Trophoblast cell (in vitro differentiated cells and primary cell): ENCODE data around the gene HDAC2.

Experiments
- DNase-seq, 2 donors: peaks; one replicate each; pipeline ENCODE4 v3.0.0-alpha.2; 2016
- H2AFZ ChIP-seq: 2 replicates; pipeline ENCODE4 v1.6.1; 2013; ENCODE audit warnings: low read length, moderate library complexity, mild to moderate bottlenecking; ENCODE audit not compliant: insufficient read depth, poor library complexity
- H2AK5ac ChIP-seq: 2 replicates; pipeline ENCODE4 v1.6.1; 2013; ENCODE audit warnings: mild to moderate bottlenecking, low read length
- H2BK120ac ChIP-seq: 2 replicates; pipeline ENCODE4 v1.6.1; 2013; ENCODE audit warnings: low read length, mild to moderate bottlenecking, moderate library complexity; ENCODE audit not compliant: insufficient read depth, poor library complexity
- H2BK12ac ChIP-seq: 2 replicates; pipeline ENCODE4 v1.6.1; 2013; ENCODE audit warnings: mild to moderate bottlenecking, low read length, moderate library complexity
- H2BK5ac ChIP-seq: 2 replicates; pipeline ENCODE4 v1.6.1; 2013; ENCODE audit warnings: low read length, low read depth, moderate library complexity, mild to moderate bottlenecking; ENCODE audit not compliant: poor library complexity
- H3K14ac ChIP-seq: 2 replicates; pipeline ENCODE4 v1.6.1; 2013; ENCODE audit warnings: mild to moderate bottlenecking, low read length
- H3K18ac ChIP-seq: 2 replicates; pipeline ENCODE4 v1.6.1; 2013; ENCODE audit warnings: mild to moderate bottlenecking, low read length
- H3K23ac ChIP-seq: 2 replicates; pipeline ENCODE4 v1.6.1; 2013; ENCODE audit warnings: low read length
- H3K27ac ChIP-seq: 2 replicates; pipeline ENCODE4 v1.5.1; 2013; ENCODE audit warnings: low read depth, mild to moderate bottlenecking, inconsistent platforms, low read length, moderate library complexity
- H3K27me3 ChIP-seq: 2 replicates; pipeline ENCODE4 v1.6.1; 2013; ENCODE audit warnings: inconsistent platforms, mild to moderate bottlenecking, low read length, moderate library complexity; ENCODE audit not compliant: insufficient read depth
- H3K36me3 ChIP-seq, 2 experiments: 1 replicate in 1 of 2; 2 replicates in 1 of 2; pipeline ENCODE4 v1.6.1; 2013; ENCODE audit warnings: low read length in 2 of 2, mild to moderate bottlenecking in 2 of 2, moderate library complexity in 1 of 2; ENCODE audit not compliant: insufficient read depth in 2 of 2, control insufficient read depth in 1 of 2
- H3K4ac ChIP-seq: 2 replicates; pipeline ENCODE4 v1.6.1; 2013; ENCODE audit warnings: low read depth, mild to moderate bottlenecking, low read length, moderate library complexity
- H3K4me1 ChIP-seq, 2 experiments: 1 replicate in 1 of 2; 2 replicates in 1 of 2; pipeline ENCODE4 v1.6.1; 2013; ENCODE audit warnings: low read length in 2 of 2, mild to moderate bottlenecking in 2 of 2, moderate library complexity in 1 of 2; ENCODE audit not compliant: insufficient read depth in 2 of 2, control insufficient read depth in 1 of 2
- H3K4me2 ChIP-seq: 2 replicates; pipeline ENCODE4 v1.6.1; 2013; ENCODE audit warnings: inconsistent platforms, mild to moderate bottlenecking, low read length, moderate library complexity
- H3K4me3 ChIP-seq: 2 replicates; pipeline ENCODE4 v1.5.1; 2013; ENCODE audit warnings: mild to moderate bottlenecking, low read depth, low read length, inconsistent platforms
- H3K79me1 ChIP-seq: one replicate; pipeline ENCODE4 v1.6.1; 2013; ENCODE audit warnings: low read length
- H3K79me2 ChIP-seq: 2 replicates; pipeline ENCODE4 v1.6.1; 2013; ENCODE audit warnings: low read length, mild to moderate bottlenecking; ENCODE audit not compliant: control insufficient read depth, insufficient read depth, poor library complexity
- H3K9ac ChIP-seq: 2 replicates; pipeline ENCODE4 v1.6.1; 2013; ENCODE audit warnings: mild to moderate bottlenecking, low read length
- H3K9me3 ChIP-seq: 2 replicates; pipeline ENCODE4 v1.6.1; 2013; ENCODE audit warnings: low read depth, mild to moderate bottlenecking, control low read depth, inconsistent platforms, low read length; ENCODE audit not compliant: insufficient read depth
- H4K12ac ChIP-seq: 2 replicates; pipeline ENCODE4 v1.6.1; 2013; ENCODE audit warnings: low read depth, mild to moderate bottlenecking, low read length, moderate library complexity
- H4K8ac ChIP-seq: 2 replicates; pipeline ENCODE4 v1.6.1; 2013; ENCODE audit warnings: low read depth, mild to moderate bottlenecking, low read length, moderate library complexity
- H4K91ac ChIP-seq: one replicate; pipeline ENCODE4 v1.6.1; 2013; ENCODE audit warnings: low read depth, mild to moderate bottlenecking, low read length, moderate library complexity
- WGBS: extraction: QIAGEN DNeasy Blood & Tissue Kit; methylation state at CpG from one replicate; pipeline ENCODE4 v1.1.7; 2013; ENCODE audit warnings: missing lambda C conversion rate; ENCODE audit not compliant: insufficient read length, insufficient coverage; ENCODE audit errors: extremely low coverage; 5-methylcytosine and 5-hydroxymethylcytosine counted together

The HDAC2 gene

GRCh38 chr6:114007516-114007915 lies 36.6 kb upstream of the HDAC2 start:
- peak overlapping the region; percentile 77 for H3K14ac ChIP-seq
- H3K9me3 ChIP-seq = no peaks in the 10 kb centered on the region
- H3K9ac ChIP-seq = no peak overlapping the region
- H3K36me3 ChIP-seq = no peaks in the 10 kb centered on the region
- peak overlapping the region; percentile 55 for H3K27ac ChIP-seq
- no peak overlapping the region for H2AFZ ChIP-seq
- peak overlapping the region; percentile 82 for H2BK5ac ChIP-seq
- H3K23ac ChIP-seq = no peak overlapping the region
- peak overlapping the region; percentile 90 for H2BK12ac ChIP-seq
- H3K4me2 ChIP-seq = no peak overlapping the region
- peaks cover 23% of the 10 kb centered on the region for H3K79me1 ChIP-seq
- no peak overlapping the region for H3K4me3 ChIP-seq
- no peak for DNase-seq
- H3K79me2 ChIP-seq = peaks cover 3% of the 10 kb centered on the region
- no peak overlapping the region for H3K18ac ChIP-seq
- no peak overlapping the region for H4K12ac ChIP-seq
- H3K4me1 ChIP-seq = peaks cover 17 to 22% of the 10 kb centered on the region in 2 experiments
- H2AK5ac ChIP-seq = no peak overlapping the region
- no peak overlapping the region for H4K8ac ChIP-seq
- H3K4ac ChIP-seq = peak overlapping the region; percentile 70
- peak overlapping the region; percentile 94 for H2BK120ac ChIP-seq
- no CpG with 5 or more reads among the region's 2 CpGs for WGBS
- H3K27me3 ChIP-seq = no peaks in the 10 kb centered on the region
- H4K91ac ChIP-seq = peak overlapping the region; percentile 84

- Histone ChIP-seq H4K8ac (no peak overlapping the region), H3K9ac (no peak overlapping the region), H3K4me2 (no peak overlapping the region), H3K4me3 (no peak overlapping the region), H3K4me1 (peaks cover 3% of the 10 kb centered on the region in 2 experiments), H3K14ac (no peak overlapping the region), H4K12ac (no peak overlapping the region), H2AK5ac (no peak overlapping the region), H3K18ac (no peak overlapping the region), H4K91ac (no peak overlapping the region), H3K27me3 (no peaks in the 10 kb centered on the region), H2BK5ac (no peak overlapping the region), H3K27ac (no peak overlapping the region), H3K4ac (no peak overlapping the region), H3K79me2 (peaks cover under 1% of the 10 kb centered on the region), H2AFZ (no peak overlapping the region), H3K23ac (no peak overlapping the region), H3K36me3 (no peaks in the 10 kb centered on the region), H2BK12ac (no peak overlapping the region), H3K9me3 (no peaks in the 10 kb centered on the region), H2BK120ac (no peak overlapping the region), H3K79me1 (peaks cover 4% of the 10 kb centered on the region)
- DNase-seq = no peak
Observed at GRCh38 chr6:114001354-114001753, 30.4 kb upstream of the HDAC2 start.

GRCh38 chr6:114000069-114000468 lies 29.1 kb upstream of the HDAC2 start:
- Histone ChIP-seq H2BK120ac (no peak overlapping the region), H2AK5ac (no peak overlapping the region), H3K9ac (no peak overlapping the region), H2BK12ac (no peak overlapping the region), H2AFZ (no peak overlapping the region), H2BK5ac (no peak overlapping the region), H3K27ac (no peak overlapping the region), H3K79me1 (peaks cover 10% of the 10 kb centered on the region), H3K36me3 (no peaks in the 10 kb centered on the region), H3K23ac (no peak overlapping the region), H3K79me2 (peaks cover 2% of the 10 kb centered on the region), H4K12ac (no peak overlapping the region), H3K14ac (no peak overlapping the region), H3K18ac (no peak overlapping the region), H3K4ac (no peak overlapping the region), H3K4me3 (no peak overlapping the region), H4K8ac (no peak overlapping the region), H3K9me3 (no peaks in the 10 kb centered on the region), H3K4me1 (peaks cover 4 to 9% of the 10 kb centered on the region in 2 experiments), H4K91ac (no peak overlapping the region), H3K4me2 (no peak overlapping the region), H3K27me3 (no peaks in the 10 kb centered on the region)
- WGBS = no CpG with 5 or more reads among the region's 2 CpGs
- DNase-seq = no peak

DNA sequence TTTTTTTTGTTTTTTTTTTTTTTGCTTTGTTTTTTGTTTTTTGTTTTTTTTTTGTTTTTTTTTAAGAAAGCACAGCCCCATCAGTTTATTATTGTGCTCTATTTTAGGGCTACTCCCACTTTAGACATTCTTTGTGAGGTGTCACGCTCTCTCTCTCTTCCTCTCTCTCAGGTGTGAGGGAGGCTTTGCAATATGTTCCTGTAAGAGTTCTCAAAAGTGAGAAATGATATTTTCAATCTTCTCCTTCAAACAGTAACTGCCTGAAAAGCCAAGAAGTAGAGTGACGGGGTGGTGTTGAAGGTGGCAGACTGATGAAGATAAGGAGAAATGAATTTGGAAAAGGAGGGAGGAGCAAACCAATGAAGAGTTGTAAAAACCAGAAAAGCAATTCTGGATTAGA lies 28.3 kb upstream of the HDAC2 start:
- H2BK12ac ChIP-seq = no peak overlapping the region
- H3K4me3 ChIP-seq = no peak overlapping the region
- H3K9me3 ChIP-seq = no peaks in the 10 kb centered on the region
- H3K18ac ChIP-seq = no peak overlapping the region
- no peak overlapping the region for H4K12ac ChIP-seq
- H3K14ac ChIP-seq = no peak overlapping the region
- H2BK120ac ChIP-seq = no peak overlapping the region
- H3K4me1 ChIP-seq = peaks cover 4 to 9% of the 10 kb centered on the region in 2 experiments
- no peak overlapping the region for H3K27ac ChIP-seq
- DNase-seq = no peak
- no peak overlapping the region for H4K91ac ChIP-seq
- H3K79me2 ChIP-seq = peaks cover 2% of the 10 kb centered on the region
- no peaks in the 10 kb centered on the region for H3K27me3 ChIP-seq
- H3K23ac ChIP-seq = no peak overlapping the region
- H3K4me2 ChIP-seq = no peak overlapping the region
- H2AFZ ChIP-seq = no peak overlapping the region
- no peak overlapping the region for H2AK5ac ChIP-seq
- H3K36me3 ChIP-seq = no peaks in the 10 kb centered on the region
- H3K4ac ChIP-seq = no peak overlapping the region
- H3K79me1 ChIP-seq = peaks cover 10% of the 10 kb centered on the region
- H2BK5ac ChIP-seq = no peak overlapping the region
- WGBS = no CpG with 5 or more reads among the region's 2 CpGs
- no peak overlapping the region for H3K9ac ChIP-seq
- no peak overlapping the region for H4K8ac ChIP-seq
